ENCODE measurements around the gene SNX33.
"Not testable (repeated sequence)": the region's sequence is repeated elsewhere in the genome, so short reads cannot be mapped to it uniquely, and the experiment has no call there.

Gene SNX33

GRCh38 chr15:75686212-75686642 is 38.5 kb downstream of the SNX33 start:
- DNase-seq: peak; percentile 46

GRCh38 chr15:75687486-75688277 is 40.0 kb downstream of the SNX33 start:
- DNase-seq: no peak

GRCh38 chr15:75688278-75688557 is 40.5 kb downstream of the SNX33 start:
- DNase-seq: no peak

GRCh38 chr15:75688831-75689230 is 41.1 kb downstream of the SNX33 start:
- no peak for DNase-seq

- DNase-seq: not testable (repeated sequence)
These were observed 41.7 kb downstream of the SNX33 start for GRCh38 chr15:75689429-75689828.

GRCh38 chr15:75692311-75692710 is 44.6 kb downstream of the SNX33 start:
- not testable (repeated sequence) for DNase-seq

- not testable (repeated sequence) for DNase-seq
These were observed 45.3 kb downstream of the SNX33 start for GRCh38 chr15:75693028-75693427.

- DNase-seq: no peak
These were observed 46.0 kb downstream of the SNX33 start for GRCh38 chr15:75693501-75694240.

GRCh38 chr15:75694241-75695182 is 46.8 kb downstream of the SNX33 start:
- DNase-seq: peak; percentile 49

GRCh38 chr15:75695220-75695619 is 47.5 kb downstream of the SNX33 start:
- DNase-seq: peak; percentile 8

GRCh38 chr15:75695634-75696310 is 48.1 kb downstream of the SNX33 start:
- no peak for DNase-seq

GRCh38 chr15:75696311-75696720 is 48.6 kb downstream of the SNX33 start:
- DNase-seq: no peak

GRCh38 chr15:75696854-75697259 is 49.1 kb downstream of the SNX33 start:
- DNase-seq: no peak

- DNase-seq: no peak
These were observed 49.8 kb downstream of the SNX33 start for GRCh38 chr15:75697523-75697922.

GRCh38 chr15:75697974-75698747 is 50.4 kb downstream of the SNX33 start:
- peak; percentile 15 for DNase-seq

- DNase-seq: not testable (repeated sequence)
These were observed 51.8 kb downstream of the SNX33 start for GRCh38 chr15:75699517-75699916.

- peak; percentile 74 for DNase-seq
These were observed 52.5 kb downstream of the SNX33 start for GRCh38 chr15:75699961-75700874.

- not testable (repeated sequence) for DNase-seq
These were observed 53.6 kb downstream of the SNX33 start for GRCh38 chr15:75701071-75702003.

- no peak for DNase-seq
These were observed 54.7 kb downstream of the SNX33 start for GRCh38 chr15:75702436-75702835.
